ENCODE measurements around the gene DUSP16. TPM values are rescaled to one million over a fixed set of nuclear protein-coding genes. Genes with fewer than 3 reads are reported as not detected.
"Not testable (repeated sequence)": the region's sequence is repeated elsewhere in the genome, so short reads cannot be mapped to it uniquely, and the experiment has no call there.

DUSP16 gene
- total RNA-seq, 1 donor from 2014 or later: 52.1 TPM

DNA sequence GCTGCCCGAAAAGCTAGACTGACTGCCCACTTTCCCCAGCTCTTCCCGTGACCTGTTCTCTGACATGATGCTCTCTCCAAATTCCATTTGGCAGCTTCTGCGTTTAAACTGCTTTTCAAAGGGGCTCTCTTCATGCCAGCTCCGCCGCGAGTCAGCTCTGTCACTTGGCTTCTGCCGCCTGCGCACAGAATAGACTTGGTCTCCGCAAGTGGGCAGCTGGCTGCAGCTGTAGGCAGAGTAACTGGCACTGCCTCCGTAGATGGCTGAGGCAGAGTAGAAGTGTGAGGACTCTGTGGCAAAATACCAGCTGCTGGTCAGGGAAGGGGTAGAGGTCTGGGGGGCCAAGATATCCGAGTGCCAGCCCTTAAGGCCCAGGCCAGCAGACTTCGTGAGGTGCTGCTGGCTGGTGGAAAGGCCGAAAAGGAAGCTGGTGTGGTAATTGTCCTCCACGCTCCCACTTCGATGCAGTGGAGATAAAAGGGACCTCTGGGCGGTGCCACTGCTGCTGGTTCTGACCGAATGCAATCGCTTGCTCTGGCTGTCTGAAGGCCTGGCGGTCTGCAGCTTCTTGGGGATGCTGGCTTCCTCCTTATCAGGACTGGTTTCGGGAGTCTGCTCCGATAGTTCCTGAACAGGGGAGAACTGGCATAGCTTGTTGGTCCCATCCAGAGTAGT is 85.7 kb downstream of the DUSP16 start:
- H3K4me1 Mint-ChIP-seq (ENCODE audit: unreplicated experiment): no peaks in the 10 kb centered on the region
- peaks cover 63% of the 10 kb centered on the region for H3K36me3 Mint-ChIP-seq
- H3K9me3 Mint-ChIP-seq: peaks cover 5% of the 10 kb centered on the region
- H3K4me3 Mint-ChIP-seq: no peak overlapping the region
- H3K27ac Mint-ChIP-seq: no peak overlapping the region
- no peak for DNase-seq (ENCODE audit: extremely low spot score, unreplicated experiment)
- TF ChIP-seq, protein P1, sequence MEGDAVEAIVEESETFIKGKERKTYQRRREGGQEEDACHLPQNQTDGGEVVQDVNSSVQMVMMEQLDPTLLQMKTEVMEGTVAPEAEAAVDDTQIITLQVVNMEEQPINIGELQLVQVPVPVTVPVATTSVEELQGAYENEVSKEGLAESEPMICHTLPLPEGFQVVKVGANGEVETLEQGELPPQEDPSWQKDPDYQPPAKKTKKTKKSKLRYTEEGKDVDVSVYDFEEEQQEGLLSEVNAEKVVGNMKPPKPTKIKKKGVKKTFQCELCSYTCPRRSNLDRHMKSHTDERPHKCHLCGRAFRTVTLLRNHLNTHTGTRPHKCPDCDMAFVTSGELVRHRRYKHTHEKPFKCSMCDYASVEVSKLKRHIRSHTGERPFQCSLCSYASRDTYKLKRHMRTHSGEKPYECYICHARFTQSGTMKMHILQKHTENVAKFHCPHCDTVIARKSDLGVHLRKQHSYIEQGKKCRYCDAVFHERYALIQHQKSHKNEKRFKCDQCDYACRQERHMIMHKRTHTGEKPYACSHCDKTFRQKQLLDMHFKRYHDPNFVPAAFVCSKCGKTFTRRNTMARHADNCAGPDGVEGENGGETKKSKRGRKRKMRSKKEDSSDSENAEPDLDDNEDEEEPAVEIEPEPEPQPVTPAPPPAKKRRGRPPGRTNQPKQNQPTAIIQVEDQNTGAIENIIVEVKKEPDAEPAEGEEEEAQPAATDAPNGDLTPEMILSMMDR (conservative IDR thresholded peaks at IDR 0.05): no peak
- H3K27me3 Mint-ChIP-seq: no peaks in the 10 kb centered on the region

DNA sequence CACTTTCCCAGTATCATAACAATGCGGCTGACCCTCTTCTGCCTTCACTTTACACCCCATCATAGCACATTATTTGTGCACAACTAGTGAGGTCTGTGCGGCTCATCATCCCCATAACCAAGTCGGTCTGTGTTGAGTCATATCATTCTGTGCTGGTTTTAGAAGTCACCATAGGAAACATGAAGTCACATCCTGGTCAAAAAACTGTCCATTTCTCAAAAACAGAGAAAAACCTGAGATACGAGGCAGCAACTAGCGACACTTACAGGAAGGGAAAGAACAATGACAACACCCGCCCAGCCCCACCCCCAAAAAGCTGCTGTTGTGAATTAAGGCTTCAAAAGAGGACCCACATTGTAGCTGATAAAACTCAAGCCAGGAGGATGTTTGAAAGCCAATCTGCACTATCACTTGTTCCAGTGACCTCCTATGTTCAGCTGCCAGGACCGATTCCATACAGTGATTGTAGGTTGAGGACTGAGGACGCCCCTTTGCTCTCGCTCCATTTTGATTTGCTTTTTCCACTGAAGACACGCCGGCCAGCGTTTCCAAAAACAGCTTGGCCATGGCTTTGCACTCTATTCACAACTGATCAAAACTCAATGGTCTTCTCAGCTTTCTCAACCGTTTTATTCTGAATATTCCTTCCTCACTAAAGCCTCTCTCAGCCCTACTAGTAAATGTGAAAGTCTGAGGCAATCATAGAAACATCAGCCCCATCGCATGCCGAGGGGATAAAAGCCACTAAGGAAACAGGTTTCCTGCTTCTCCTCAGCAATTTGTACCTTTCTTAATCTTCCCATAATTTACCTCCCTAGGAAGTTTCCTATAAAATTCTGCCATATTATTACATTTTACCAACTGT is 87.5 kb downstream of the DUSP16 start:
- no peak for DNase-seq (ENCODE audit: extremely low spot score, unreplicated experiment)
- H3K9me3 Mint-ChIP-seq: peaks cover 14% of the 10 kb centered on the region
- TF ChIP-seq, protein P1 (conservative IDR thresholded peaks at IDR 0.05): no peak
- no peak overlapping the region for H3K27ac Mint-ChIP-seq
- H3K27me3 Mint-ChIP-seq: no peaks in the 10 kb centered on the region
- no peaks in the 10 kb centered on the region for H3K4me1 Mint-ChIP-seq (ENCODE audit: unreplicated experiment)
- H3K36me3 Mint-ChIP-seq: peaks cover 71% of the 10 kb centered on the region
- no peak overlapping the region for H3K4me3 Mint-ChIP-seq

DNA sequence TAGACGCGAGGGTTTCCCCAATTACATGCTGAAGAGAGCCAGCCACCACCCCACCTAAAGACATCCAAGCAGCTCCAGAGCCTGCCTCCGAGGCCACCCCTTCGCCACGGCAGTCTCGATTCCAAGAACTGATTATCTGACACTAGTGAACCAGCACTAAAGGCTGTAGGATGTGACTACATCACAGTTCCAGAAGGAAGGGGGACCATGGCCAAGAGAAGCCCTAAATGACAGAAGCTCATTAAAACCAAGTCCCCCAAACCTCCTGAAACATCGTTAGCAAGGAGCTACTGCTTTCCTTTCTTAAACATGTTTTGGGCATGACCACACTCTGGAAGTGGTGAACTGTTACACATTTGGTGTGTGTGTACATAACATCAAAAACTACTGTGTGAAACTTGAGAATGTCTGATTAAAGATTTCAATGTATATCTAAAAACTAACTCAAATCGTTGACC is 88.2 kb downstream of the DUSP16 start:
- peaks cover 14% of the 10 kb centered on the region for H3K9me3 Mint-ChIP-seq
- peaks cover 70% of the 10 kb centered on the region for H3K36me3 Mint-ChIP-seq

DNA sequence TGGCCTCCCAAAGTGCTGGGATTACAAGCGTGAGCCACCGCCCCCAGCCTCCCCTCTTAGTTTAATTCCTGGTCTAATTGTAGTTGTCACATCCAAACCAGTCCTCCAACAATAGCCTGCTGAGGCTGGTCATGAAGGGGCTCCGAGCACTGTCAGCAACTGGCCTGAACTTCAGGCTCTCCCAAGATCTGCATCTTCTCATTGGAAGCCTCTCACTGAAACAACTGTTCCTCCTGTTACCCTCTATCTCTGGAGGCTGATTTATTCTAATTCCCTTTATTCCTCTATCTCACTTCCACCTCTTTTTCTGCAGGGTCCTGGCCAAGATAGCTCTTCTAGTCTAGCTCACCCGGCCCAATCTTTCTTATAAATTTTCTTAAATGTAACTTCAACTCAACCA is 89.4 kb downstream of the DUSP16 start:
- peaks cover 14% of the 10 kb centered on the region for H3K9me3 Mint-ChIP-seq
- peak overlapping the region; percentile 50 for H3K27ac Mint-ChIP-seq

More for the DNA sequence above, 88.2 kb downstream of the DUSP16 start:
- H3K27me3 Mint-ChIP-seq: no peaks in the 10 kb centered on the region
- H3K27ac Mint-ChIP-seq: peak overlapping the region; percentile 61
- H3K4me3 Mint-ChIP-seq: no peak overlapping the region
- TF ChIP-seq, protein P1 (conservative IDR thresholded peaks at IDR 0.05): no peak
- no peak for DNase-seq (ENCODE audit: extremely low spot score, unreplicated experiment)
- H3K4me1 Mint-ChIP-seq (ENCODE audit: unreplicated experiment): no peaks in the 10 kb centered on the region

DNA sequence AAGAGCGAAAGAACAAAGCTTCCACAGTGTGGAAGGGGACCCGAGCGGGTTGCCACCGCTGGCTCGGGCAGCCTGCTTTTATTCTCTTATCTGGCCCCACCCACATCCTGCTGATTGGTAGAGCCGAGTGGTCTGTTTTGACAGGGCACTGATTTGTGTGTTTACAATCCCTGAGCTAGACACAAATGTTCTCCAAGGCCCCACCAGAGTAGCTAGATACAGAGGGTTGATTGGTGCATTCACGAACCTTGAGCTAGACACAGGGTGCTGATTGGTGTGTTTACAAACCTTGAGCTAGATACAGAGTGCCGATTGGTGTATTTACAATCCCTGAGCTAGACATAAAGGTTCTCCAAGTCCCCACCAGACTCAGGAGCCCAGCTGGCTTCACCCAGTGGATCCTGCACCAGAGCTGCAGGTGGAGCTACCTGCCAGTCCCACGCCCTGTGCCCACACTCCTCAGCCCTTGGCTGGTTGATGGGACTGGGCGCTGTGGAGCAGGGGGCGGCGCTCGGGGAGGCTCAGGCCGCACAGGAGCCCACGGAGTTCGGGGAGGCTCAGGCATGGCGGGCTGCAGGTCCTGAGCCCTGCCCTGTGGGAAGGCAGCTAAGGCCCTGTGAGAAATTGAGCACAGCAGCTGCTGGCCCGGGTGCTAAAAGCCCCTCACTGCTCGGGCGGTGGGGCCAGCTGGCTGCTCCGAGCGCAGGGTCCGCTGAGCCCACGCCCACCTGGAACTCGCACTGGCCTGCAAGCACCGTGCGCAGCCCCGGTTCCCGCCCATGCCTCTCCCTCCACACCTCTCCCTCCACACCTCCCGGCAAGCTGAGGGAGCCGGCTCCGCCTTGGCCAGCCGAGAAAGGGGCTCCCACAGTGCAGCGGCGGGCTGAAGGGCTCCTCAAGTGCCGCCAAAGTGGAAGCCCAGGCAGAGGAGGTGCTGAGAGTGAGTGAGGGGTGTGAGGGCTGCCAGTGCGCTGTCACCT is 90.4 kb downstream of the DUSP16 start:
- H3K4me1 Mint-ChIP-seq (ENCODE audit: unreplicated experiment); H3K4me3 Mint-ChIP-seq; H3K27me3 Mint-ChIP-seq; DNase-seq (ENCODE audit: extremely low spot score, unreplicated experiment); H3K27ac Mint-ChIP-seq: not testable (repeated sequence)
- Mint-ChIP-seq H3K9me3 (peaks cover 14% of the 10 kb centered on the region), H3K36me3 (peaks cover 68% of the 10 kb centered on the region)

More for the DNA sequence above, 89.4 kb downstream of the DUSP16 start:
- TF ChIP-seq, protein P1 (conservative IDR thresholded peaks at IDR 0.05): no peak
- Mint-ChIP-seq H3K36me3 (peaks cover 67% of the 10 kb centered on the region), H3K4me1 (ENCODE audit: unreplicated experiment) (no peaks in the 10 kb centered on the region), H3K4me3 (no peak overlapping the region), H3K27me3 (no peaks in the 10 kb centered on the region)
- DNase-seq (ENCODE audit: extremely low spot score, unreplicated experiment): no peak

Measured in type B pancreatic cell (in vitro differentiated cells).